CD4-positive, alpha-beta T cell (primary cell): ENCODE data around the gene PEAK3. TPM values are rescaled to one million over a fixed set of nuclear protein-coding genes. Genes with fewer than 3 reads are reported as not detected.

Experiments
- ATAC-seq: fragments of 200-7000 bp; cut with Tn5 transposase; one replicate; pipeline ENCODE4 v1.10.0; 2022; ENCODE audit warnings: mild to moderate bottlenecking; ENCODE audit not compliant: poor library complexity
- CTCF ChIA-PET: fragments of 350-600 bp; sonication (Branson Sonifier 250); formaldehyde crosslinking; loops from one replicate; lab custom pipeline; 2021; ENCODE audit warnings: antibody characterized with exemption, inconsistent platforms; lab: Charles Lee
- POLR2A ChIA-PET: fragments of 350-600 bp; sonication (Branson Sonifier 250); formaldehyde crosslinking; loops from one replicate; lab custom pipeline; 2021; ENCODE audit warnings: antibody characterized with exemption, inconsistent platforms; lab: Charles Lee
- DNase-seq, 14 experiments: peaks; one replicate each; pipeline ENCODE4 v3.0.0-alpha.2; 2013 to 2020; ENCODE audit warnings: mixed read lengths in 2 of 14
- H3K27ac ChIP-seq, 2 donors: one replicate each; pipeline versions ENCODE4 v1.5.1 to v1.7.0; 2013; ENCODE audit warnings: low read length in 2 of 2, low read depth in 1 of 2, mild to moderate bottlenecking in 1 of 2
- H3K27me3 ChIP-seq, 2 experiments: 1 replicate in 1 of 2; 2 replicates in 1 of 2; pipeline versions ENCODE4 v1.6.1 to v1.7.0; 2013; ENCODE audit warnings: low read length in 2 of 2, control low read depth in 1 of 2, mild to moderate bottlenecking in 1 of 2, moderate library complexity in 1 of 2; ENCODE audit not compliant: insufficient read depth in 2 of 2, control insufficient read depth in 1 of 2
- H3K36me3 ChIP-seq: one replicate; pipeline ENCODE4 v1.6.1; 2013; ENCODE audit warnings: low read length, control low read depth; ENCODE audit not compliant: insufficient read depth
- H3K4me1 ChIP-seq: one replicate; pipeline ENCODE4 v1.6.1; 2013; ENCODE audit warnings: low read length, control low read depth; ENCODE audit not compliant: insufficient read depth
- H3K4me3 ChIP-seq: one replicate; pipeline ENCODE4 v1.5.1; 2013; ENCODE audit warnings: mild to moderate bottlenecking, low read length, moderate library complexity
- H3K9me3 ChIP-seq, 2 experiments: 1 replicate in 1 of 2; 2 replicates in 1 of 2; pipeline versions ENCODE4 v1.6.1 to v1.7.0; 2013; ENCODE audit warnings: low read length in 2 of 2, mild to moderate bottlenecking in 2 of 2, control low read depth in 1 of 2, moderate library complexity in 1 of 2; ENCODE audit not compliant: control insufficient read depth in 1 of 2, insufficient read depth in 1 of 2
- H3K27ac Mint-ChIP-seq: one replicate; pipeline ENCODE4 v1.8.0; 2020; ENCODE audit warnings: mixed read lengths
- H3K27me3 Mint-ChIP-seq: one replicate; pipeline ENCODE4 v1.8.0; 2021; ENCODE audit warnings: mixed read lengths
- H3K36me3 Mint-ChIP-seq: one replicate; pipeline ENCODE4 v1.8.0; 2021; ENCODE audit warnings: low read depth, mixed read lengths
- H3K4me1 Mint-ChIP-seq: one replicate; pipeline ENCODE4 v1.8.0; 2021; ENCODE audit warnings: low read depth, mixed read lengths
- H3K4me3 Mint-ChIP-seq: one replicate; pipeline ENCODE4 v1.8.0; 2020; ENCODE audit warnings: mild to moderate bottlenecking, mixed read lengths
- H3K9me3 Mint-ChIP-seq: one replicate; pipeline ENCODE4 v1.8.0; 2020; ENCODE audit warnings: mixed read lengths
- intact Hi-C, 2 experiments: fragments of 100-400 bp; cut with DNase I in 1 of 2; cut with micrococcal nuclease in 1 of 2; formaldehyde crosslinking; loops; one replicate each; pipeline versions ENCODE4 v1.15.1 to v1.9.0; 2023 to 2025; cut with DNase I, micrococcal nuclease
- total RNA-seq, 174 experiments: library from RNA in 2 of 174; stranded (reverse) in 2 of 174; gene quantifications; one replicate each; pipeline ENCODE4 v1.2.3 and lab custom pipeline; 2021 to 2026
- TF ChIP-seq, protein P1 (sequence below): fragments of 200-600 bp; IDR thresholded peaks from one replicate; pipeline ENCODE4 v1.8.0; 2022; ENCODE audit warnings: antibody characterized with exemption, mild to moderate bottlenecking

The PEAK3 gene
- total RNA-seq, 2 experiments from 2014 or later: not detected

GRCh38 chr19:2276429-2276986, 5.5 kb downstream of the PEAK3 start:
- Mint-ChIP-seq H3K4me3 (no peak overlapping the region), H3K4me1 (peaks cover 29% of the 10 kb centered on the region), H3K27me3 (no peaks in the 10 kb centered on the region), H3K27ac (peak overlapping the region; percentile 15), H3K36me3 (peaks cover 39% of the 10 kb centered on the region), H3K9me3 (no peaks in the 10 kb centered on the region)
- CTCF ChIA-PET: interaction anchor here (3.3 kb wide), 1 partner anchor 38 kb away, joined by 16 read pairs; no protein-coding TSS in a partner anchor
- peaks cover 0 to 6% of the 10 kb centered on the region in 2 experiments for H3K9me3 ChIP-seq
- DNase-seq (peak in 1 of 14 experiments; percentile 24), ATAC-seq (no peak)
- TF ChIP-seq, protein P1, sequence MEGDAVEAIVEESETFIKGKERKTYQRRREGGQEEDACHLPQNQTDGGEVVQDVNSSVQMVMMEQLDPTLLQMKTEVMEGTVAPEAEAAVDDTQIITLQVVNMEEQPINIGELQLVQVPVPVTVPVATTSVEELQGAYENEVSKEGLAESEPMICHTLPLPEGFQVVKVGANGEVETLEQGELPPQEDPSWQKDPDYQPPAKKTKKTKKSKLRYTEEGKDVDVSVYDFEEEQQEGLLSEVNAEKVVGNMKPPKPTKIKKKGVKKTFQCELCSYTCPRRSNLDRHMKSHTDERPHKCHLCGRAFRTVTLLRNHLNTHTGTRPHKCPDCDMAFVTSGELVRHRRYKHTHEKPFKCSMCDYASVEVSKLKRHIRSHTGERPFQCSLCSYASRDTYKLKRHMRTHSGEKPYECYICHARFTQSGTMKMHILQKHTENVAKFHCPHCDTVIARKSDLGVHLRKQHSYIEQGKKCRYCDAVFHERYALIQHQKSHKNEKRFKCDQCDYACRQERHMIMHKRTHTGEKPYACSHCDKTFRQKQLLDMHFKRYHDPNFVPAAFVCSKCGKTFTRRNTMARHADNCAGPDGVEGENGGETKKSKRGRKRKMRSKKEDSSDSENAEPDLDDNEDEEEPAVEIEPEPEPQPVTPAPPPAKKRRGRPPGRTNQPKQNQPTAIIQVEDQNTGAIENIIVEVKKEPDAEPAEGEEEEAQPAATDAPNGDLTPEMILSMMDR: no peak
- peaks cover 50% of the 10 kb centered on the region for H3K4me1 ChIP-seq
- H3K27me3 ChIP-seq: peaks cover 0 to 6% of the 10 kb centered on the region in 2 experiments
- no peak overlapping the region for H3K27ac ChIP-seq
- intact Hi-C loops: loop anchor here in 1 of 2 experiments (5.0 to 10.0 kb wide), 2 partner anchors 41 to 338 kb away; no protein-coding TSS in a partner anchor
- POLR2A ChIA-PET: interaction anchor here (1.9 to 11.5 kb wide), 4 partner anchors 11 to 37 kb away, joined by 6 to 195 read pairs (median 14); partner anchors contain the start of gene JSRP1
- H3K36me3 ChIP-seq: peaks cover 29% of the 10 kb centered on the region
- H3K4me3 ChIP-seq: no peak overlapping the region

DNA sequence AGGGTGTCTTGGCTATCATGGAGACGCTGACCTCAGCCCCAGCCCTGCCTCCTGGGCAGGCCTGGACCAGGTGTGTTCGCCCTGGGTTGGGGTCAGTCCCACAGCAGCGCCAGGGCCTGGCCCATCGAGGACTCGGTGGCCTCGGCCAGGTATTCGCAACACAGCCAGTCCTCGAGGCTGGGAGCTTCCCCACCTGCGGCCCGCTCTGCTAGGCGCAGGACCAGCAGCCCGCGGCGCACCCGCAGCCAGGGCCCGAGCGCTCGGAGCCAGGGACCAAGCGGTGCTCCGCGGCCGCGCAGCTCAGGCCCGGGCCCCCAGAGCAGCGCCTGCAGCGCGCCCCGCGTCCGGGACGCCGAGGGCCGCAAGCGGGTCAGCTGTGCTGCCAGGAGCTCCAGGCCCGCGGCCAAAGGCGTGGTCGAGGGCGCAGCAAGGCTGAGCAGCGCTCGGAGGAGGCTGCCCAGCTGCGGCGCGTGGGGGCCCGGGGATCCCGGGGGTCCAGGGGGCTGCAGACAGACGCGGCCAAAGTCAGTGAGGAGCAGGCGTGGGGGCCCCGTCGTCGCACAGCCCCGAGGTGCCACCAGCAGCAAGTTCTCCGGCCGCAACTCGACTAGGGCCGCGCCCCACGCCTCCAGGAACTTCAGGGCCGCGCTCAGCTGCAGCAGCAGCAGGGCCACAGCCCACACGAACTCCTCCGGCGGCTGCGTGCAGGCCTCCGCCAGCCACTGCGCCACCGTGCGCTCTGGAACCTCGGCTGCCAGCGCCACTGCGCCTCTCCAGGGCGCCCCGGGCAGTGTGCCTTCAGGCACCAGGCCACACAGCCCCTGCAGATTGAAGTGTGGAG, 6.2 kb downstream of the PEAK3 start:
- ChIA-PET POLR2A (interaction anchor here (0.6 to 11.5 kb wide), 6 partner anchors 12 to 51 kb away, joined by 3 to 195 read pairs (median 5); partner anchors contain the start of genes JSRP1 and PLEKHJ1), CTCF (interaction anchor here (0.5 to 3.3 kb wide), 2 partner anchors 37 to 625 kb away, joined by 4 to 16 read pairs; partner anchors contain the start of gene ZNF57)
- TF ChIP-seq, protein P1: no peak
- peaks cover 32% of the 10 kb centered on the region for H3K36me3 ChIP-seq
- H3K4me3 Mint-ChIP-seq: no peak overlapping the region
- no peak overlapping the region for H3K27ac ChIP-seq
- peaks cover 0 to 6% of the 10 kb centered on the region in 2 experiments for H3K9me3 ChIP-seq
- no peak overlapping the region for H3K4me3 ChIP-seq
- DNase-seq (peak in 1 of 14 experiments; percentile 49), ATAC-seq (no peak)
- peak overlapping the region; percentile 97 for H3K27ac Mint-ChIP-seq
- no peaks in the 10 kb centered on the region for H3K27me3 Mint-ChIP-seq
- H3K9me3 Mint-ChIP-seq: no peaks in the 10 kb centered on the region
- intact Hi-C loops: loop anchor here (1.0 to 10.0 kb wide), 3 partner anchors 41 to 339 kb away; no protein-coding TSS in a partner anchor
- H3K27me3 ChIP-seq: peaks cover 0 to 6% of the 10 kb centered on the region in 2 experiments
- peaks cover 43% of the 10 kb centered on the region for H3K36me3 Mint-ChIP-seq
- H3K4me1 ChIP-seq: peaks cover 53% of the 10 kb centered on the region
- H3K4me1 Mint-ChIP-seq: peaks cover 31% of the 10 kb centered on the region

DNA sequence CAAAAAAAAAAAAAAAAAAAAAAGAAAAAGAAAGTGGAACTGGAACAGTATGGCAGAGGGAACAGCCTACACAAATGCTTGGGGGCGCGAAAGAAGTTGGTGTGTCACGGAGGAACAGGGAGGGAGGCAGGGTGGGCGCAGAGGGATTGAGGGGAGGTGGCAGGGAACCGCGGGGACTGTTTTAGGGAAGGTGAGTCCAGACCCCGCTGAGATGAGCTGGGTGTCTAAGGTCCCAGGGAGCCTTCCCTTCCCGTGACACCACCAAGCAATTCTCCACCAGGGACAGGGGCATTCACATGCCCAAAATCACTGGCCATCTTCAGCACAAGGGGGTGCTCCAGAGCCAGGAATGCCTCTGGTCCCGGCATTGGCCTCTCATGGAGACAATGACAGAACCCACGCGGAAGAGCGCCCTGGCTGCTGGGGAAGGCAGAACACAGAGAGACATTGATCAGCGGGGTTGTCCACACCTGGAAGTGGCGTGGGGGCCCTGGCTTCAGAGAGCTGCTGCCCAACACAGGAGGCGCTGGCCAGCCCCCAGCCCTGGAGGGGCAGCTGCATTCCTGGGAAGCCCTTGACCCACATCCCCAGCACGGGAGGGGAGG, 6.9 kb downstream of the PEAK3 start:
- intact Hi-C loops: loop anchor here (1.0 to 10.0 kb wide), 4 partner anchors 42 to 340 kb away; partner anchors contain the start of genes LSM7 (in 1 of the 2) and SPPL2B (in 1 of the 2)
- Mint-ChIP-seq H3K4me3 (peak overlapping the region; percentile 85), H3K27me3 (no peaks in the 10 kb centered on the region), H3K9me3 (no peaks in the 10 kb centered on the region), H3K36me3 (peaks cover 48% of the 10 kb centered on the region), H3K4me1 (peaks cover 31% of the 10 kb centered on the region), H3K27ac (peak overlapping the region; percentile 97)
- POLR2A ChIA-PET: interaction anchor here (0.6 to 11.5 kb wide), 6 partner anchors 14 to 51 kb away, joined by 3 to 195 read pairs (median 14); partner anchors contain the start of genes JSRP1, PLEKHJ1 and SF3A2
- DNase-seq (peak in 8 of 14 experiments; percentile 42 to 77 (median 56)), ATAC-seq (peak; percentile 17)
- Histone ChIP-seq H3K4me1 (peaks cover 47% of the 10 kb centered on the region), H3K36me3 (peaks cover 32% of the 10 kb centered on the region), H3K4me3 (no peak overlapping the region), H3K27me3 (peaks cover 0 to 6% of the 10 kb centered on the region in 2 experiments), H3K27ac (no peak overlapping the region), H3K9me3 (peaks cover 0 to 6% of the 10 kb centered on the region in 2 experiments)
- CTCF ChIA-PET: interaction anchor here (0.5 to 3.3 kb wide), 7 partner anchors 14 to 1412 kb away, joined by 3 to 16 read pairs (median 5); partner anchors contain the start of gene ZNF57
- TF ChIP-seq, protein P1: peak; percentile 47
